Stimulated activated CD4-positive, alpha-beta T cell treated with anti-CD3 and anti-CD28 coated beads, TNF-alpha, amount 100 ng/mL, for 24 hours (primary cell): Measurements from ENCODE around the gene PTPRO.

Source experiments
- DNase-seq, 3 experiments: peaks; one replicate each; pipeline ENCODE4 v3.0.0-alpha.2; 2020; ENCODE audit warnings: low read depth in 3 of 3

The PTPRO gene

DNA sequence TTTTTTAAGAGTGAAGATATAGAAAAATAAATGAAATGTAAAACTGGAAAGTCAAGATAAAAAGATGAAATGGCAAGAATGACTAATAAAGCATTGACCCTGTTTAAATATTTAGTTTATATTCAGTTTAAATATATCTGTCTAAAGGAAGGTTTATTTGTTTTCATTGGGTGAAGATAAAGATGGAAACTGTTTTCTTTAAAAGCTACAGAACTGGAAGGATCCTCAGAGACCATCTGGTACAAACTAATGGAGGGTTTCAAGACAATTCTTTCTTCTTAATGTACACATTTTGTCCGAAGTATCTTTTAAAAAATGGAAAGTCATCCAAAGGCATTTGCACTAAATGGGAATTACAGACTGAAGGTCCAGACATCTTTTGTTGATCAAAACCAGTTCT, 324.3 kb downstream of the PTPRO start:
- no peak for DNase-seq
